22Rv1 (cell line): ENCODE results near the gene DNER.

Source experiments
- H3K27ac ChIP-seq: fragments of 450-650 bp; 2 replicates; pipeline ENCODE4 v1.5.1; 2017
- ZFX ChIP-seq: fragments of 450-650 bp; IDR thresholded peaks from 2 replicates; pipeline ENCODE4 v1.6.1; 2017; ENCODE audit warnings: antibody characterized with exemption, borderline replicate concordance
- TF ChIP-seq, protein P1 (sequence below): fragments of 450-650 bp; IDR thresholded peaks from 2 replicates; pipeline ENCODE4 v1.5.1; 2017; ENCODE audit warnings: mild to moderate bottlenecking

DNER gene

DNA sequence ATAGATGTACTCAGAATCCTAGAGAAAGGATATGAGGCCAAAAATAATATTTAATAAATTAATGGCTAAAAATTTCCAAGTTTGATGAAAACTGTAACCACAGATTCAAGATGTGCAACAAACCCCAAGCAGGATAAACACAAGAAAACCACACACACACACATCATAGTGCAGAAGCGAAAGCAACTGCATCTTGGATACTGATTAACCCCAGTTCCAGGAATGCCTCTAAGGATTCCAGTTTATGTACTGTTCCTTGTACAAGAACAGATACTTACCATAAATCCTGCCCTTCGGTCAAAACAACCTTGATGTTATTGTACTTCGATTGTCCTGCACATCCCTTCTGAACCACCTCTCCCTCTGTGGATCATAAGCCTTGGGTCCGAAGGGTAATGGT is 320.4 kb downstream of the DNER start:
- TF ChIP-seq, protein P1, sequence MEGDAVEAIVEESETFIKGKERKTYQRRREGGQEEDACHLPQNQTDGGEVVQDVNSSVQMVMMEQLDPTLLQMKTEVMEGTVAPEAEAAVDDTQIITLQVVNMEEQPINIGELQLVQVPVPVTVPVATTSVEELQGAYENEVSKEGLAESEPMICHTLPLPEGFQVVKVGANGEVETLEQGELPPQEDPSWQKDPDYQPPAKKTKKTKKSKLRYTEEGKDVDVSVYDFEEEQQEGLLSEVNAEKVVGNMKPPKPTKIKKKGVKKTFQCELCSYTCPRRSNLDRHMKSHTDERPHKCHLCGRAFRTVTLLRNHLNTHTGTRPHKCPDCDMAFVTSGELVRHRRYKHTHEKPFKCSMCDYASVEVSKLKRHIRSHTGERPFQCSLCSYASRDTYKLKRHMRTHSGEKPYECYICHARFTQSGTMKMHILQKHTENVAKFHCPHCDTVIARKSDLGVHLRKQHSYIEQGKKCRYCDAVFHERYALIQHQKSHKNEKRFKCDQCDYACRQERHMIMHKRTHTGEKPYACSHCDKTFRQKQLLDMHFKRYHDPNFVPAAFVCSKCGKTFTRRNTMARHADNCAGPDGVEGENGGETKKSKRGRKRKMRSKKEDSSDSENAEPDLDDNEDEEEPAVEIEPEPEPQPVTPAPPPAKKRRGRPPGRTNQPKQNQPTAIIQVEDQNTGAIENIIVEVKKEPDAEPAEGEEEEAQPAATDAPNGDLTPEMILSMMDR = no peak
- no peak for TF ChIP-seq ZFX
- H3K27ac ChIP-seq = no peak overlapping the region

DNA sequence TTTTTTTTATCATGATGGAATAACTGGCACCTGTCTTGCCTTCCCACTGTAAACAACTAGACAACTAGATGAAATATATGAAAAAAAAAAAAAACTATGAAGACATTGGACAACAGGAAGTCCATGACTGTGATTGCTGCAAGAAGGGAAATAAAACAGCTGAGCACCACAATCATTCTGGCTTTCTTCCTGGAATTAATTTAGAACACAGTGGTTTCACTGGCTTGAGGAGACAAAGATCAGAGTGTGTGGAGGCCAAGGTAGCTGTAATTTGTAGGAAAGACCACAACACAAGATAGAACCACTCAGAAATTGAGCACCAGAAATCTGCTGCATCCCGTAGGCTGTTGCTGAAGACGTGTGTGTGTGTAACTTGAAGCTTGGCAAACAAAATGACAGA is 322.2 kb downstream of the DNER start:
- no peak overlapping the region for H3K27ac ChIP-seq
- TF ChIP-seq, protein P1 = no peak
- TF ChIP-seq ZFX = no peak

DNA sequence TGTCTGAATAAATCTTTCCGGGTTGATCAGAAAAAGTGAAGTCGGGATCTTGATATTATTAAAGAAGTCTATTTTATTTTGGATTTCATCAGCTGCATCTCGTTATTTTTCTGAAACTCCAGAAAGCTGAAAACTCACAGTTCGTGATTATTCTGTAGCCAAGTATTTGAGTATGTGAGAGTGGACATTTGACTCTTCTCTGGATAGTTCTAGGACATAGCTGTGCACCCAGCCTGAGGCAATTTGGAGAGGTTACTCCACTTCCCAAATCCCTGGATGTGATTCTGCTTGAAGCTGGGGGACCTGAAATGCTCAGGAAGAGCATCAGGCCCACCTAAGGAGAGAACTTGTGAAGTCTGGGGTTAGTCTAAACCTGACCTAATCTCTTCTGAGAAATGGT is 325.6 kb downstream of the DNER start:
- no peak for TF ChIP-seq ZFX
- TF ChIP-seq, protein P1 = no peak
- H3K27ac ChIP-seq = no peak overlapping the region

DNA sequence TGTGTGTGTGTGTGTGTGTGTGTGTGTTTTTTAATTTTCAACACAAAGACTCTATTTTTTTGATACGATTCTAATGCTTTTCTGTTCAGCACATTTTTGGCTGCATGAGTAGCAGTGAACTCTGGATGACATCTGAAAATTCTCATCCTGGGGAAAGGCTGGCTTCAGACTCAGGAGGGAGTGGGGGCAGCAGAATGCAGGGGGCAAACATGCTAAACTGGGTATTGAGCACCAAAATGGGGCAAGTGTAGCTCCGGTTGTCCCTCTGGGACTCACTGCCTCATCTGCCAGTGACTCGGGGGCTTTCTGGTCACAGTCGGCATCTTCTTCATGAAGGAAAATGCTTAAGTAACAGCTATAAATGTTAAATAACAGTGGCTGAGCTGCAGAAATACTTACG is 326.5 kb downstream of the DNER start:
- TF ChIP-seq, protein P1 = no peak
- no peak for TF ChIP-seq ZFX

DNA sequence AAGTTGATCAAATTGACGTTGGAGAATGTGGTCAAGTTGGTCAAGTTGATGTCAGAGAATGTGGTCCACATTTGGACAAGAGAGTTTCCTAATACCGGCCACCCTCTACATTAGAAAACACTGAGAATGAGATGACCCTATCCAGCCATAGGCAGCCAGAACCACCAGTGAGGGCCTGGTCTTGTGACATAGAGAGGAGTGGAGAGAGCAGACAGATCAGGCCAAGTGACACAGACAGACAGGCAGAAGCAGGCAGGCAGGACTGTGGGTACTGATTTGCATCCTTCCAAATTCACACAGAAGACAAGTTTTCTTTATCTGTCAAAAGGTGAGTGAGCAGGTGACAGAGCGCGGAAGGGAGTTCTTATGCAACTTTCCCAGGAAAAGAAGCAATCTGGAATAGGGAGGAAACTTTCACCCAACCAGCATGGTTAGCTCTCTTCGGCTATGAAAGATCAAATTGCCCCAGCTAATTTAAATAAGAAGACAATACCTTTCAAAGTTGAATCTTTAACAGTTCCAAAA is 334.2 kb downstream of the DNER start:
- no peak for TF ChIP-seq ZFX
- TF ChIP-seq, protein P1 = no peak
- no peak overlapping the region for H3K27ac ChIP-seq

More for the DNA sequence above, 326.5 kb downstream of the DNER start:
- no peak overlapping the region for H3K27ac ChIP-seq

DNA sequence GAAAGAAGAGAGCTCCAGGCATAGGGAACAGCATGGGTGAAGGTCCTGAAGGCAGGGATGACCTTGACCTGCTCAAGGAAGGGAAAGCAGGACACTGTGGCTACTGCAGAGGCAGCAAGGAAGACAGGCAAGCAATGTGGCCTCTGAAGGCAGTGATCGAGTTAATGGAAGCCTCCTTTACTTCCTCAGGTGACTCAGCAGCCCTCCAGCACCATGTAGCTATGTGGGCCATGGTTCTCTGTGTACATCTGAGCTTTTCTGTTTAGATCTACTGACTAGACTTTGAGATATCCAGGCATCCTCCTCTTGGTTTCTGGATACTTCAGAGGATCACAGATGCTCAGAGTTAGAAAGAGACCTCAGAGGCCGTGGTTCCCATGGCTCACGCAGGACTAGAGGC is 336.0 kb downstream of the DNER start:
- no peak for TF ChIP-seq ZFX
- TF ChIP-seq, protein P1 = no peak
- no peak overlapping the region for H3K27ac ChIP-seq

DNA sequence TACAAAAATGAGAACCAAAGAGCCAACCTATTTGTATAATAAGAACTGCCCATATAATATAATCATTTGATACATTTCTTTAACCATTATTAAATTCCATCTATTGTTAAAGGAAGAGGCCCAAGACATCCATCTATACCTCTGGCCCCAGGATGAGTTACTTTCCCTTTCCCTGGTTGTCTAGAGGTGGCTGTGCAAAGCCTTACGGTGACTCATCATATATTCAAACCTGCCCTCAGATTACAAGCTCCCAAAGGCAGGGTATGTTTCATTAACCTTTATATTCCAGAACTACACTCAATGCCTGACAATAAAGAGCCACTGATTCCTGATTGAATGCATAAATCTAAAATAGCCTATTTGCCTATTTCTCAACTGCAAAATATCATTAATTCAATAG is 337.5 kb downstream of the DNER start:
- TF ChIP-seq, protein P1 = no peak
- TF ChIP-seq ZFX = no peak
- H3K27ac ChIP-seq = no peak overlapping the region
